ENCODE measurements around the gene FES.

DNA sequence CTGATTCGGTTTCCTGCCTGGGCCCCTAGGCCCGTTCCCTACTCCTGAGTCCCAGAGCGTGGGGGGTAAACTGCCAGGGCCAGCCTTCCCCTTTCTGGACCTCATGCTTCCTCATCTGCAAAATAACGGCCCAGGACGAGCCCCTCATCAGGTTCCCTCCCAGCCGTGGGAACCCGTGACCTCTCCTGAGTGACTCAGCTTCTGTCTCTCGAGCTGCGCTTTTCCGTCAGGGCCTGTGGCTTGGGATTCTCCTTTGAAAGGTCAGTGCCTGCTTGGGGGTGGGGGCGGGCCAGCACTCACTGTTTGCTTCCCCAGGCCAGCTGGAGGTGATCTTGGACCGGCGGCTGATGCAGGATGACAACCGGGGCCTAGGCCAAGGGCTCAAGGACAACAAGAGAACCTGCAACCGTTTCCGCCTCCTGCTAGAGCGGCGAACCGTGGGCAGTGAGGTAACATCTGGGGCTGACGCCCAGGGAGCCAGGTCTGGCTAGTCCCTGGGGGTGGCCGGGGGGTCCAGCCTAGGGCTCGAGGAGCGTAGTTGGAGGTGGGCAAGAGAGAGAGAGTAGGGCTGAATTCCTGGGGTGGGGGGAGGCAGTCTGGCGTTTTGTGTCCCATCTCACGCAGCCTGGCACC is 31.6 kb downstream of the FES start:
- TF ChIP-seq, protein P1, sequence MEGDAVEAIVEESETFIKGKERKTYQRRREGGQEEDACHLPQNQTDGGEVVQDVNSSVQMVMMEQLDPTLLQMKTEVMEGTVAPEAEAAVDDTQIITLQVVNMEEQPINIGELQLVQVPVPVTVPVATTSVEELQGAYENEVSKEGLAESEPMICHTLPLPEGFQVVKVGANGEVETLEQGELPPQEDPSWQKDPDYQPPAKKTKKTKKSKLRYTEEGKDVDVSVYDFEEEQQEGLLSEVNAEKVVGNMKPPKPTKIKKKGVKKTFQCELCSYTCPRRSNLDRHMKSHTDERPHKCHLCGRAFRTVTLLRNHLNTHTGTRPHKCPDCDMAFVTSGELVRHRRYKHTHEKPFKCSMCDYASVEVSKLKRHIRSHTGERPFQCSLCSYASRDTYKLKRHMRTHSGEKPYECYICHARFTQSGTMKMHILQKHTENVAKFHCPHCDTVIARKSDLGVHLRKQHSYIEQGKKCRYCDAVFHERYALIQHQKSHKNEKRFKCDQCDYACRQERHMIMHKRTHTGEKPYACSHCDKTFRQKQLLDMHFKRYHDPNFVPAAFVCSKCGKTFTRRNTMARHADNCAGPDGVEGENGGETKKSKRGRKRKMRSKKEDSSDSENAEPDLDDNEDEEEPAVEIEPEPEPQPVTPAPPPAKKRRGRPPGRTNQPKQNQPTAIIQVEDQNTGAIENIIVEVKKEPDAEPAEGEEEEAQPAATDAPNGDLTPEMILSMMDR (IDR thresholded peaks at IDR 0.05) = no peak
- no peak for TF ChIP-seq POLR2A (IDR thresholded peaks at IDR 0.05)
